HepG2 (cell line): ENCODE results near the gene MRPS5. TPM values are rescaled to one million over a fixed set of nuclear protein-coding genes. Genes with fewer than 3 reads are reported as not detected.

ENCODE experiments used
- HNRNPLL ChIP-seq: fragments of 200-400 bp; formaldehyde crosslinking; IDR thresholded peaks from 2 replicates; pipeline ENCODE4 v1.6.1; 2017; ENCODE audit warnings: mild to moderate bottlenecking, low read depth, low read length; ENCODE audit not compliant: poor library complexity, severe bottlenecking
- KAT8 ChIP-seq: IDR thresholded peaks from 2 replicates; pipeline ENCODE4 v1.6.1; 2016; ENCODE audit warnings: missing genetic modification reagents, missing compliant biosample characterization
- MEIS1 ChIP-seq: sonication (generic); formaldehyde crosslinking; IDR thresholded peaks from 2 replicates; pipeline ENCODE4 v1.9.0; 2021; ENCODE audit warnings: mild to moderate bottlenecking, missing genetic modification reagents, moderate library complexity, borderline replicate concordance
- MZF1 ChIP-seq: sonication (generic); formaldehyde crosslinking; IDR thresholded peaks from 2 replicates; pipeline ENCODE4 v1.8.1; 2023; ENCODE audit warnings: mild to moderate bottlenecking, missing genetic modification reagents, borderline replicate concordance
- NFYC ChIP-seq: IDR thresholded peaks from 2 replicates; pipeline ENCODE4 v1.6.1; 2016; ENCODE audit warnings: missing genetic modification reagents, missing compliant biosample characterization
- PITX1 ChIP-seq: sonication (generic); formaldehyde crosslinking; IDR thresholded peaks from 2 replicates; pipeline ENCODE4 v1.5.1; 2020; ENCODE audit warnings: mild to moderate bottlenecking, missing genetic modification reagents
- PRMT3 ChIP-seq: sonication (generic); formaldehyde crosslinking; IDR thresholded peaks from 2 replicates; pipeline ENCODE4 v1.8.1; 2022; ENCODE audit warnings: low read depth, mild to moderate bottlenecking, moderate library complexity, missing genetic modification reagents, borderline replicate concordance
- REL ChIP-seq: sonication (generic); formaldehyde crosslinking; conservative IDR thresholded peaks from 2 replicates; pipeline ENCODE4 v1.8.0; 2022; ENCODE audit warnings: mild to moderate bottlenecking, missing genetic modification reagents, moderate library complexity
- RXRA ChIP-seq: sonication (generic); formaldehyde crosslinking; IDR thresholded peaks from 2 replicates; pipeline ENCODE4 v1.5.1; 2020; ENCODE audit warnings: missing genetic modification reagents
- RXRB ChIP-seq: IDR thresholded peaks from 2 replicates; pipeline ENCODE4 v1.6.1; 2016; ENCODE audit warnings: borderline replicate concordance, missing genetic modification reagents, missing compliant biosample characterization
- ZFP90 ChIP-seq: sonication (generic); formaldehyde crosslinking; IDR thresholded peaks from 2 replicates; pipeline ENCODE4 v1.8.0; 2022; ENCODE audit warnings: missing genetic modification reagents, mild to moderate bottlenecking, inconsistent platforms, borderline replicate concordance
- ZNF12 ChIP-seq: sonication (generic); formaldehyde crosslinking; IDR thresholded peaks from 2 replicates; pipeline ENCODE4 v1.5.0; 2020; ENCODE audit warnings: missing genetic modification reagents
- ZNF160 ChIP-seq: sonication (generic); formaldehyde crosslinking; IDR thresholded peaks from 2 replicates; pipeline ENCODE4 v1.8.0; 2022; ENCODE audit warnings: mild to moderate bottlenecking, inconsistent platforms, missing genetic modification reagents
- ZNF432 ChIP-seq: sonication (generic); formaldehyde crosslinking; IDR thresholded peaks from 2 replicates; pipeline ENCODE4 v1.5.0; 2020; ENCODE audit warnings: missing genetic modification reagents, mild to moderate bottlenecking, borderline replicate concordance
- ZNF678 ChIP-seq: sonication (generic); formaldehyde crosslinking; IDR thresholded peaks from 2 replicates; pipeline ENCODE4 v1.4.0; 2020; ENCODE audit warnings: mild to moderate bottlenecking, missing genetic modification reagents
- ZNF773 ChIP-seq: sonication (generic); formaldehyde crosslinking; IDR thresholded peaks from 2 replicates; pipeline ENCODE4 v1.4.0; 2020; ENCODE audit warnings: missing genetic modification reagents, borderline replicate concordance
- polyA plus RNA-seq, 8 experiments: library from polyadenylated mRNA; depleted of rRNA in 3 of 8; stranded (reverse) in 7 of 8; unstranded in 1 of 8; fragments of >200 nt; fragmentation: Illumina TruSeq in 4 of 8; extraction: Trizol in 4 of 8; gene quantifications; 2 replicates each; pipeline versions ENCODE4 v1.2.1 to v1.2.3, GENCODE V29; 2011 to 2016; ENCODE audit warnings: low read depth in 4 of 8, missing spikeins in 1 of 8, mixed read lengths in 1 of 8; ENCODE audit not compliant: insufficient read depth in 1 of 8
- total RNA-seq, 5 experiments: library from RNA; depleted of rRNA; stranded (reverse); fragments of >200 nt; fragmentation: Illumina TruSeq; extraction: Trizol; gene quantifications; 2 replicates each; pipeline ENCODE4 v1.2.3, GENCODE V29; 2016; ENCODE audit warnings: low read depth in 1 of 5
- TF ChIP-seq, protein P1 (sequence below): IDR thresholded peaks from 2 replicates; pipeline ENCODE4 v1.6.1; 2016
- TF ChIP-seq, protein P2 (sequence below): sonication (generic); formaldehyde crosslinking; IDR thresholded peaks from 2 replicates; pipeline ENCODE4 v1.4.0; 2020; ENCODE audit warnings: missing genetic modification reagents
- TF ChIP-seq, protein P3 (sequence below): sonication (generic); formaldehyde crosslinking; IDR thresholded peaks from 2 replicates; pipeline ENCODE4 v1.8.0; 2022; ENCODE audit warnings: mild to moderate bottlenecking, missing genetic modification reagents, moderate library complexity
- TF ChIP-seq, protein P4 (sequence below): sonication (generic); formaldehyde crosslinking; IDR thresholded peaks from 2 replicates; pipeline ENCODE4 v1.8.0; 2022; ENCODE audit warnings: mild to moderate bottlenecking, missing genetic modification reagents, moderate library complexity
- TF ChIP-seq, protein P5 (sequence below): sonication (generic); formaldehyde crosslinking; IDR thresholded peaks from 2 replicates; pipeline ENCODE4 v1.5.0; 2020; ENCODE audit warnings: missing genetic modification reagents
- TF ChIP-seq, protein P6 (sequence below): sonication (generic); formaldehyde crosslinking; IDR thresholded peaks from 2 replicates; pipeline ENCODE4 v1.5.1; 2020; ENCODE audit warnings: mild to moderate bottlenecking, moderate library complexity, missing genetic modification reagents

The MRPS5 gene
- total and polyA plus RNA-seq, 2 of the 13 experiments (the other 11 are each of a cell fraction or from before 2014, with no cell fraction given), result 98.8 to 134 TPM

DNA sequence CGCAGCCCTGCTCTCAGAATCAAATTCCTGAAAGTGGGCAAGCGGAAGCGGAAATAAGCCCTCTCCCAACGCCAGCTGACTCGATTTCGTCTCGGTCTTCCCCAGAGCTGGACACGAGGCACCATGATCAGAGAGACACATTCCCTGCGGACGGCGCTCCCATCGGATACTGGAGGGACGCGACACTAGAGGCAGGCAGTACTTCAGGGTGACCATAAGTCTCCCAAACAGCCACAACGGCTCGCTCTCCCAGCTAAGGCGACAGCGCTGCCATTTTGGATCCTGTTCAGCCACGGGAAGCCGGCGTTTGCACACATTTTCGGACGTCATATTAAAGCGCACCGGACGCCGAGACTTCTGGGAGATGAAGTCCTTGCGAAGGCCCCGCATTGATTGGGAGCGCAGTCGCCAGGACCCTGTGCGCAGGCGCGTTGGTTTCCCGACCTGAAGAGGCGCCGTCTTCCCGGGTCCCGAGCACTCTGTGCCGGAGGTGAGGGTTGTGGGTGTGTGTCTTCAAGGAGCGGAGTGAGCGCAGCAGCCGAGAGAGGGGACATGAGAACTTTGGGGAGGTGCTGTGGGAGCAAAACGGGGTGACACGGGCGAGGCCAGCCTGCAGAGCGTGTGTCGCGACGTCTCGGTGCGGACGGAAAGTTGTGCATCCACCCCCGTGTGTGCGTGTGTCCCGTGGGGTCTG, 43.9 kb upstream of the MRPS5 start, which contains the start of gene ZNF2 (continued):
- TF ChIP-seq ZFP90 (CRISPR knock-in tag) (peak; percentile 46; the same call in 1 of the 2 replicates), PITX1 (CRISPR knock-in tag) (peak; percentile 82), ZNF160 (no peak), MEIS1 (CRISPR knock-in tag) (peak; percentile 20; the same call in 1 of the 2 replicates), HNRNPLL (peak; percentile 76), ZNF12 (CRISPR knock-in tag) (peak; percentile 13; the same call in 1 of the 2 replicates), REL (CRISPR knock-in tag) (peak; percentile 79; the same call in 1 of the 2 replicates), PRMT3 (CRISPR knock-in tag) (no peak), RXRA (peak; percentile 77; the same call in 1 of the 2 replicates), ZNF432 (no peak), KAT8 (CRISPR knock-in tag) (peak; percentile 99), MZF1 (CRISPR knock-in tag) (no peak; the same call in 1 of the 2 replicates), RXRB (CRISPR knock-in tag) (peak; percentile 29; the same call in 1 of the 2 replicates), NFYC (CRISPR knock-in tag) (peak; percentile 76), ZNF773 (0 out of 2 replicates have a peak, but pooled peaks have one; percentile 50), ZNF678 (CRISPR knock-in tag) (peak; percentile 54; the same call in 1 of the 2 replicates)
- TF ChIP-seq, protein P1, sequence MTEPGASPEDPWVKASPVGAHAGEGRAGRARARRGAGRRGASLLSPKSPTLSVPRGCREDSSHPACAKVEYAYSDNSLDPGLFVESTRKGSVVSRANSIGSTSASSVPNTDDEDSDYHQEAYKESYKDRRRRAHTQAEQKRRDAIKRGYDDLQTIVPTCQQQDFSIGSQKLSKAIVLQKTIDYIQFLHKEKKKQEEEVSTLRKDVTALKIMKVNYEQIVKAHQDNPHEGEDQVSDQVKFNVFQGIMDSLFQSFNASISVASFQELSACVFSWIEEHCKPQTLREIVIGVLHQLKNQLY, result peak; percentile 15; the same call in 1 of the 2 replicates
- TF ChIP-seq, protein P2, sequence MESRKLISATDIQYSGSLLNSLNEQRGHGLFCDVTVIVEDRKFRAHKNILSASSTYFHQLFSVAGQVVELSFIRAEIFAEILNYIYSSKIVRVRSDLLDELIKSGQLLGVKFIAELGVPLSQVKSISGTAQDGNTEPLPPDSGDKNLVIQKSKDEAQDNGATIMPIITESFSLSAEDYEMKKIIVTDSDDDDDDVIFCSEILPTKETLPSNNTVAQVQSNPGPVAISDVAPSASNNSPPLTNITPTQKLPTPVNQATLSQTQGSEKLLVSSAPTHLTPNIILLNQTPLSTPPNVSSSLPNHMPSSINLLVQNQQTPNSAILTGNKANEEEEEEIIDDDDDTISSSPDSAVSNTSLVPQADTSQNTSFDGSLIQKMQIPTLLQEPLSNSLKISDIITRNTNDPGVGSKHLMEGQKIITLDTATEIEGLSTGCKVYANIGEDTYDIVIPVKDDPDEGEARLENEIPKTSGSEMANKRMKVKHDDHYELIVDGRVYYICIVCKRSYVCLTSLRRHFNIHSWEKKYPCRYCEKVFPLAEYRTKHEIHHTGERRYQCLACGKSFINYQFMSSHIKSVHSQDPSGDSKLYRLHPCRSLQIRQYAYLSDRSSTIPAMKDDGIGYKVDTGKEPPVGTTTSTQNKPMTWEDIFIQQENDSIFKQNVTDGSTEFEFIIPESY, result no peak; the same call in 1 of the 2 replicates
- TF ChIP-seq, protein P3, sequence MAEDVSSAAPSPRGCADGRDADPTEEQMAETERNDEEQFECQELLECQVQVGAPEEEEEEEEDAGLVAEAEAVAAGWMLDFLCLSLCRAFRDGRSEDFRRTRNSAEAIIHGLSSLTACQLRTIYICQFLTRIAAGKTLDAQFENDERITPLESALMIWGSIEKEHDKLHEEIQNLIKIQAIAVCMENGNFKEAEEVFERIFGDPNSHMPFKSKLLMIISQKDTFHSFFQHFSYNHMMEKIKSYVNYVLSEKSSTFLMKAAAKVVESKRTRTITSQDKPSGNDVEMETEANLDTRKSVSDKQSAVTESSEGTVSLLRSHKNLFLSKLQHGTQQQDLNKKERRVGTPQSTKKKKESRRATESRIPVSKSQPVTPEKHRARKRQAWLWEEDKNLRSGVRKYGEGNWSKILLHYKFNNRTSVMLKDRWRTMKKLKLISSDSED, result no peak
- TF ChIP-seq, protein P4, sequence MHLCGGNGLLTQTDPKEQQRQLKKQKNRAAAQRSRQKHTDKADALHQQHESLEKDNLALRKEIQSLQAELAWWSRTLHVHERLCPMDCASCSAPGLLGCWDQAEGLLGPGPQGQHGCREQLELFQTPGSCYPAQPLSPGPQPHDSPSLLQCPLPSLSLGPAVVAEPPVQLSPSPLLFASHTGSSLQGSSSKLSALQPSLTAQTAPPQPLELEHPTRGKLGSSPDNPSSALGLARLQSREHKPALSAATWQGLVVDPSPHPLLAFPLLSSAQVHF (CRISPR knock-in tag), result no peak
- TF ChIP-seq, protein P5, sequence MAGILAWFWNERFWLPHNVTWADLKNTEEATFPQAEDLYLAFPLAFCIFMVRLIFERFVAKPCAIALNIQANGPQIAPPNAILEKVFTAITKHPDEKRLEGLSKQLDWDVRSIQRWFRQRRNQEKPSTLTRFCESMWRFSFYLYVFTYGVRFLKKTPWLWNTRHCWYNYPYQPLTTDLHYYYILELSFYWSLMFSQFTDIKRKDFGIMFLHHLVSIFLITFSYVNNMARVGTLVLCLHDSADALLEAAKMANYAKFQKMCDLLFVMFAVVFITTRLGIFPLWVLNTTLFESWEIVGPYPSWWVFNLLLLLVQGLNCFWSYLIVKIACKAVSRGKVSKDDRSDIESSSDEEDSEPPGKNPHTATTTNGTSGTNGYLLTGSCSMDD, result no peak
- TF ChIP-seq, protein P6, sequence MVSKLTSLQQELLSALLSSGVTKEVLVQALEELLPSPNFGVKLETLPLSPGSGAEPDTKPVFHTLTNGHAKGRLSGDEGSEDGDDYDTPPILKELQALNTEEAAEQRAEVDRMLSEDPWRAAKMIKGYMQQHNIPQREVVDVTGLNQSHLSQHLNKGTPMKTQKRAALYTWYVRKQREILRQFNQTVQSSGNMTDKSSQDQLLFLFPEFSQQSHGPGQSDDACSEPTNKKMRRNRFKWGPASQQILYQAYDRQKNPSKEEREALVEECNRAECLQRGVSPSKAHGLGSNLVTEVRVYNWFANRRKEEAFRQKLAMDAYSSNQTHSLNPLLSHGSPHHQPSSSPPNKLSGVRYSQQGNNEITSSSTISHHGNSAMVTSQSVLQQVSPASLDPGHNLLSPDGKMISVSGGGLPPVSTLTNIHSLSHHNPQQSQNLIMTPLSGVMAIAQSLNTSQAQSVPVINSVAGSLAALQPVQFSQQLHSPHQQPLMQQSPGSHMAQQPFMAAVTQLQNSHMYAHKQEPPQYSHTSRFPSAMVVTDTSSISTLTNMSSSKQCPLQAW (CRISPR knock-in tag), result peak; percentile 93
